GM13976 (cell line): ENCODE data around the gene ADAM12.

Experiments used
- DNase-seq: peaks from one replicate; pipeline ENCODE4 v3.0.0; 2012; ENCODE audit warnings: low spot score
- in situ Hi-C: fragments of 300-500 bp; cut with MboI; formaldehyde crosslinking; loops from one replicate; pipeline ENCODE4 v1.12.0; 2022; ENCODE audit warnings: low sequenced_read_pairs, mixed read lengths, inconsistent platforms; ENCODE audit not compliant: unreplicated experiment
- TF ChIP-seq, protein P1 (sequence below): IDR thresholded peaks from 2 replicates; pipeline ENCODE4 v1.5.1; 2012; ENCODE audit warnings: borderline replicate concordance, mild to moderate bottlenecking; ENCODE audit not compliant: insufficient read depth; ENCODE audit errors: extremely low read depth, missing control alignments, control extremely low read depth

The ADAM12 gene

DNA sequence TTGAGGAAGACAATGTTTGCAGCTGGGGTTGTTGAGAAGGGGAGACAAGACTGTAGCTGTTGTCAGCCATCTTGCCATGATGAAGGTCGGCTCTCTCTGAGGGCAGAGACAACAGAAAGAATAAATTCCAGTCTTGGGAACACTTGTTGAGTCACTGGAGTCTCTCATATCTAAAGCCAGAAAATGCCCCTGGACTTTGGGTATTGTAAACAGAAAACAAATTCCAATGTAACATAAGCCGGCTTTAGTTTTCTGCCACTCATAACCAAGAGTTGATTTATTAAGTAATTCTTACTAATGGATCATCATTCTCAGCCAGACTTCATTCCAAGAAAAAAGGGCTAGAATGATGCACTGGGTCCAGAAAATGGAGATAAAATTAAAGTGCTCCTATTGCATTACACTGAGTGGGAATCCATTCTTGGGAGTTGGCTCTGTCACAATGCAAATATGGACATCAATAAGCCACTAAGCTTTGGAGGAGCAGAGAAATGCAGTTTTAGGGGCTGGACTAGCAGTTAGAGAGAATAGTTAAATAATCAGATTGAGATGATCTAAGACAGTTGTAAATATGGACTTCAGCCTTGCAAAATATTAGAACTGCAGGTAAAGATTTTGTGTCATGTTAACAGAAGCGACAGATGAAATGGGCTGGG, 78.9 kb downstream of the ADAM12 start:
- in situ Hi-C loops, result no loop called here
- DNase-seq, result no peak
- TF ChIP-seq, protein P1, sequence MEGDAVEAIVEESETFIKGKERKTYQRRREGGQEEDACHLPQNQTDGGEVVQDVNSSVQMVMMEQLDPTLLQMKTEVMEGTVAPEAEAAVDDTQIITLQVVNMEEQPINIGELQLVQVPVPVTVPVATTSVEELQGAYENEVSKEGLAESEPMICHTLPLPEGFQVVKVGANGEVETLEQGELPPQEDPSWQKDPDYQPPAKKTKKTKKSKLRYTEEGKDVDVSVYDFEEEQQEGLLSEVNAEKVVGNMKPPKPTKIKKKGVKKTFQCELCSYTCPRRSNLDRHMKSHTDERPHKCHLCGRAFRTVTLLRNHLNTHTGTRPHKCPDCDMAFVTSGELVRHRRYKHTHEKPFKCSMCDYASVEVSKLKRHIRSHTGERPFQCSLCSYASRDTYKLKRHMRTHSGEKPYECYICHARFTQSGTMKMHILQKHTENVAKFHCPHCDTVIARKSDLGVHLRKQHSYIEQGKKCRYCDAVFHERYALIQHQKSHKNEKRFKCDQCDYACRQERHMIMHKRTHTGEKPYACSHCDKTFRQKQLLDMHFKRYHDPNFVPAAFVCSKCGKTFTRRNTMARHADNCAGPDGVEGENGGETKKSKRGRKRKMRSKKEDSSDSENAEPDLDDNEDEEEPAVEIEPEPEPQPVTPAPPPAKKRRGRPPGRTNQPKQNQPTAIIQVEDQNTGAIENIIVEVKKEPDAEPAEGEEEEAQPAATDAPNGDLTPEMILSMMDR, result no peak

DNA sequence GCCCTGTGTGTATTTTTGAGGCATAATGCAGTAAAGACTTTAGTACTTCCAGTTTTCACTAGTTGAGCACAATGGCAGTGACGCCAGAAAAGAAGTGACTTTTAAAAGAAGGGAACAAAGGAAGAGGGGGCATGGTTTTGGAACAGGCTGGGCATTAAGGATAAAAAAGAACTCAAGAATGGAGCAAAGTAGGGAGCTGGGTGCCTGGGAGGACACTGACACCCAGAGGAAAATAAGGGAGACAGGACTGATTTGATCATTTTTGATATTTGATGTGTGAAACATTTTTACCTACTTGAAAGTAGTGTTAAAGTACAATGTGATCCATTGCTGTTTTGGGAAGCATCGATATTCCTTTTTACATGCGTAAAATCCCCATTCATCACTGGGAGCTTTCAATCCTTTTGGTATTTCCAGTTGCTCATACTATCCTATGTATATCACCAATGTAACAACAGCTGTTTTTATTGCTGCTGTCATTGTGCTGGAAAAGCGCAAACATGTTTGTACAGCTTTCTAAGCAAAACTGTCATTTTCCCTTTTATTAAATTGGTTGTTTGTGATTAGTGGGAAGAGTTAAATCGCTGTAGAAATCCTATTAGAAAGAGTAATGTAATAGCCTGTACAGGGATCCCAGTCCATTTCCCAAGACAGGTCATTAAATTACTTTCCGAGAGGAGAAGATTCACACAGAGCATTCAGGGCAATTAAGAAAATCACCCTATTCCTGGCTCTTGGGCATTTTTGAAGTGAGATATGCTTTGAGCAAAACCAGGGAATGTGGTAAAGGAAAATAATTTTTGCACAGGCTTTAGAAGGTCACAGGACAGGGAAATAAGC, 85.2 kb downstream of the ADAM12 start:
- TF ChIP-seq, protein P1, result no peak
- in situ Hi-C loops, result no loop called here
- DNase-seq, result no peak

DNA sequence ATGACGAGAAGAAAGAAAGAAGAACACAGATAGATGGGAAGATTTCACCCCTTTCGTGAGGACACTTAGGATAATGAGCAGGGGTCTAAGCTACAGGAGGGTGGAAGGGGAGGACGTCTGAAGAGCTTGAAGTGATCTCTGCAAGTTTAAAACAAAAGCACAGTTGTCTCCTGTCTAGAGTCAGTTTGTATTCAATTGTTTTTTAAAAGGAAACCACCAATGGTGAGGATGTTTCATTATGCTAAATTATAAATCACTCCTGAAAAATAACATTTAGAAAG, 85.9 kb downstream of the ADAM12 start:
- TF ChIP-seq, protein P1, result no peak
- in situ Hi-C loops, result no loop called here

GRCh38 chr10:126301701-126302475, 86.4 kb downstream of the ADAM12 start:
- DNase-seq, result no peak
- TF ChIP-seq, protein P1, result no peak
- in situ Hi-C loops, result no loop called here

More for the DNA sequence above, 85.9 kb downstream of the ADAM12 start:
- no peak for DNase-seq

GRCh38 chr10:126294451-126294850, 93.8 kb downstream of the ADAM12 start:
- in situ Hi-C loops, result no loop called here
- no peak for DNase-seq
- TF ChIP-seq, protein P1, result no peak

DNA sequence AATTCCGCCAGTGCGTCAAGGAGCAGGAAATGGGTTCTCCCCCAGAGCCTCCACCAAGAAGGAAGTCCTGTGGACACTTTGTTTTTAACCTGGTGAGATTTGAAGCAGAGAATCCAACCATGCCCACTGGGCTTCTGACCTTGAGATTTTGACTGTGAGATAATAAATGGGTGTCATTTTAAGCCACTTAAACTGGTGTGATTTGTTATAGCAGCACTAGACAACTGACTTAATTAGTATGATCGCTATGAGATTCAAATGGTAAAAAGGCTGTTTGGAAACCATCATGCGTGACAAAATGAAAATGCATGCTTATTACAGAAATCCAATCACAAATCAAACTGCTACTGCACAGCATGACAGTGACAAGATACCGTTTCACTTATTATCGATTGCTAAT, 98.0 kb downstream of the ADAM12 start:
- in situ Hi-C loops, result no loop called here
- TF ChIP-seq, protein P1, result no peak
- no peak for DNase-seq
